Iris pigment epithelial cell (primary cell): ENCODE results near the gene ADGRB2.
"Not testable (repeated sequence)": the region's sequence is repeated elsewhere in the genome, so short reads cannot be mapped to it uniquely, and the experiment has no call there.

ENCODE experiments used
- DNase-seq: peaks from one replicate; pipeline ENCODE4 v3.0.0-alpha.2; 2011; ENCODE audit warnings: low read depth

ADGRB2 gene

GRCh38 chr1:31726715-31727114 lies 37.4 kb downstream of the ADGRB2 start:
- DNase-seq, result no peak

- no peak for DNase-seq
Measured at GRCh38 chr1:31725777-31726535, 38.2 kb downstream of the ADGRB2 start.

- DNase-seq, result no peak
Measured at GRCh38 chr1:31725134-31725533, 39.0 kb downstream of the ADGRB2 start.

GRCh38 chr1:31723828-31724359 lies 40.2 kb downstream of the ADGRB2 start:
- peak; percentile 57 for DNase-seq

GRCh38 chr1:31718327-31718897 lies 45.7 kb downstream of the ADGRB2 start:
- DNase-seq, result no peak

- no peak for DNase-seq
Measured at GRCh38 chr1:31717341-31717740, 46.8 kb downstream of the ADGRB2 start.

GRCh38 chr1:31715873-31716220 lies 48.3 kb downstream of the ADGRB2 start:
- no peak for DNase-seq

- DNase-seq, result peak; percentile 95
Measured at GRCh38 chr1:31715087-31715872, 48.9 kb downstream of the ADGRB2 start.

GRCh38 chr1:31714442-31715086 lies 49.6 kb downstream of the ADGRB2 start:
- DNase-seq, result peak; percentile 78

- peak; percentile 92 for DNase-seq
Measured at GRCh38 chr1:31712630-31713029, 51.5 kb downstream of the ADGRB2 start.

GRCh38 chr1:31712068-31712467 lies 52.1 kb downstream of the ADGRB2 start:
- peak; percentile 52 for DNase-seq

GRCh38 chr1:31708324-31708723 lies 55.8 kb downstream of the ADGRB2 start:
- peak; percentile 50 for DNase-seq

GRCh38 chr1:31707711-31708110 lies 56.4 kb downstream of the ADGRB2 start:
- DNase-seq, result peak; percentile 89

GRCh38 chr1:31707059-31707600 lies 57.0 kb downstream of the ADGRB2 start:
- not testable (repeated sequence) for DNase-seq

GRCh38 chr1:31706384-31707058 lies 57.6 kb downstream of the ADGRB2 start:
- no peak for DNase-seq

- peak; percentile 53 for DNase-seq
Measured at GRCh38 chr1:31705080-31705866, 58.9 kb downstream of the ADGRB2 start.

GRCh38 chr1:31704271-31705079 lies 59.7 kb downstream of the ADGRB2 start:
- peak; percentile 57 for DNase-seq

- peak; percentile 16 for DNase-seq
Measured at GRCh38 chr1:31703431-31704270, 60.5 kb downstream of the ADGRB2 start, which contains the start of gene COL16A1. TSS of gene COL16A1 (minus strand) at chr1:31704017. CDS start at chr1:31702193, 1,824 bp downstream.
